H1 (cell line): ENCODE results near the gene PRG2. TPM values are rescaled to one million over a fixed set of nuclear protein-coding genes. Genes with fewer than 3 reads are reported as not detected.

Experiments used
- CHD7 ChIP-seq: fragments of 300-600 bp; sonication (generic); IDR thresholded peaks from 2 replicates; pipeline ENCODE4 v1.7.1; 2012; ENCODE audit warnings: low read length, moderate library complexity, mild to moderate bottlenecking, inconsistent platforms; ENCODE audit not compliant: insufficient replicate concordance
- KDM5A ChIP-seq: fragments of 200-600 bp; IDR thresholded peaks from 2 replicates; pipeline ENCODE4 v1.7.1; 2012; ENCODE audit warnings: mild to moderate bottlenecking, low read length, inconsistent platforms, mixed read lengths
- SAP30 ChIP-seq: fragments of 300-600 bp; sonication (generic); IDR thresholded peaks from 2 replicates; pipeline ENCODE4 v1.7.1; 2012; ENCODE audit warnings: low read length, moderate library complexity, mild to moderate bottlenecking, inconsistent platforms; ENCODE audit not compliant: insufficient read depth, insufficient replicate concordance
- SIN3A ChIP-seq, 2 experiments: IDR thresholded peaks in 1 of 2; conservative IDR thresholded peaks in 1 of 2; 2 replicates each; pipeline ENCODE4 v1.6.1; 2011 to 2012; ENCODE audit warnings: low read length in 2 of 2, improper control_type of control experiment in 1 of 2, low read depth in 1 of 2, mild to moderate bottlenecking in 1 of 2
- SP4 ChIP-seq: IDR thresholded peaks from 2 replicates; pipeline ENCODE4 v1.6.1; 2012; ENCODE audit warnings: low read length, inconsistent platforms
- polyA plus RNA-seq, 7 experiments: library from polyadenylated mRNA; depleted of rRNA in 3 of 7; stranded (reverse) in 5 of 7; unstranded in 2 of 7; fragments of >200 nt in 5 of 7; fragments of 200-250 nt in 2 of 7; gene quantifications; 1 replicate in 5 of 7; 2 replicates in 1 of 7; 4 replicates in 1 of 7; pipeline versions ENCODE4 v1.2.1 to v1.2.3, GENCODE V29; 2011 to 2013; ENCODE audit warnings: missing spikeins in 2 of 7, mixed read lengths in 2 of 7
- total RNA-seq: library from RNA; stranded (reverse); fragmentation: NEBNext Ultra II Directional; extraction: Animal tissue kit (Norgen Biotek cat#: 25700); gene quantifications from 2 replicates; pipeline ENCODE4 v1.2.1, GENCODE V29; 2021

The PRG2 gene
- total and polyA plus RNA-seq, 2 of the 8 experiments (the other 6 are each of a cell fraction or from before 2014, with no cell fraction given): 0.32 TPM; not detected in 1

GRCh38 chr11:57340039-57340615 lies 50.3 kb downstream of the PRG2 start (continued):
- TF ChIP-seq CHD7 (no peak), SIN3A (conservative IDR thresholded peaks at IDR 0.05 in 1 of 2, IDR thresholded peaks at IDR 0.05 in 1 of 2; ENCODE audit: low read depth in 1 of 2, low read length in 2 of 2) (peak; percentile 59 to 64; a peak in 2 of 4 replicates), SP4 (no peak), KDM5A (no peak), SAP30 (no peak)
